ENCODE results near the gene DBI. TPM values are rescaled to one million over a fixed set of nuclear protein-coding genes. Genes with fewer than 3 reads are reported as not detected.
A peak's percentile ranks its signal among the peaks of the same experiment; 100 is the strongest.

The DBI gene
- polyA plus RNA-seq, 1 of the 3 experiments (the other 2 are of a cell fraction) = 150 TPM

DNA sequence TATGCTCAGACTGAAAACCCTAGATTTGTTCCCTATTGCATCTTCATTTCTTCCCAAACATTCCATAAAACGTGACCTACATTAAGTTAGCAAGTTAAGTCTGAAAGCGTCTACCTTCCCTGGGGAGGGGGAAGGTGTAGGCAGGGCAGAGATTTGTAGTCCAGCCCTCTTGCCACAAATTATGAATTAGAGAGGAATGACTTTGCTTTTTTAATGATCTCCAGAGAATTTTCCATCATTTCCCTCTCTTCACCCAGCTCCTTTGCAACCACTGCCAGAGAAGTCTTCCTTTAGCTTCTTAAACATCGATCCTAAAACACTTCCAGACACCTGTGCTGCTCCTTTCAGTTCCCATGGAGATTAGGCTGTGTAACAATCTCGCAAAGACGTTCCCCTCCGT lies 1.3 kb upstream of the DBI start:
- Histone ChIP-seq H3K27me3 (ENCODE audit: insufficient read depth) (no peaks in the 10 kb centered on the region), H3K36me3 (replicated peaks in 1 of 2; ENCODE audit: control insufficient read depth in 1 of 2, insufficient read depth in 2 of 2, low read length in 1 of 2) (peaks cover 13 to 22% of the 10 kb centered on the region in 2 experiments), H3K4me1 (ENCODE audit: control insufficient read depth in 1 of 2, insufficient read depth in 2 of 2, low read depth in 1 of 2, low read length in 1 of 2) (peaks cover 0 to 15% of the 10 kb centered on the region in 2 experiments; a peak in 3 of 4 replicates), H3K9me2 (no peaks in the 10 kb centered on the region), H2AFZ (ENCODE audit: low read depth) (no peak overlapping the region), H4K20me1 (ENCODE audit: insufficient read depth) (no peaks in the 10 kb centered on the region), H3K79me2 (ENCODE audit: insufficient read depth) (peaks cover 45% of the 10 kb centered on the region), H3K4me2 (peak overlapping the region; percentile 88), H3K9me3 (no peaks in the 10 kb centered on the region), H3K9ac (no peak overlapping the region), H3K4me3 (ENCODE audit: low read depth in 2 of 2, low read length in 1 of 2) (peak overlapping the region; percentile 92 to 96), H3F3A (replicated peaks; ENCODE audit: insufficient read depth) (peaks cover 6% of the 10 kb centered on the region), H3K27ac (ENCODE audit: low read depth in 2 of 2, low read length in 1 of 2) (no peak overlapping the region)
- no peak for DNase-seq
- WGBS (ENCODE audit: low lambda C conversion rate) = 80% methylated on average over 6 of the region's 6 CpGs
- CTCF ChIA-PET = interaction anchor here (1.2 to 1.9 kb wide), 2 partner anchors 11 to 111 kb away, joined by 4 read pairs; no protein-coding TSS in a partner anchor
- POLR2A ChIA-PET = no interaction called here
- TF ChIP-seq GATA2 (CRISPR knock-in tag; IDR thresholded peaks at IDR 0.05) (no peak), EP300 (IDR thresholded peaks at IDR 0.05; ENCODE audit: borderline replicate concordance in 1 of 2, low read depth in 1 of 2, low read length in 1 of 2) (no peak), CHD2 (IDR thresholded peaks at IDR 0.05; ENCODE audit: low read length, partially characterized antibody) (no peak), CTCF (IDR thresholded peaks at IDR 0.05) (no peak), USF2 (IDR thresholded peaks at IDR 0.05; ENCODE audit: borderline replicate concordance, low read depth, low read length) (no peak), ELF1 (IDR thresholded peaks at IDR 0.05) (no peak), YY1 (IDR thresholded peaks at IDR 0.05; ENCODE audit: low read depth) (no peak), EZH2phosphoT487 (IDR thresholded peaks at IDR 0.05; ENCODE audit: borderline replicate concordance, low read depth) (no peak), JUND (IDR thresholded peaks at IDR 0.05) (no peak), NFIC (IDR thresholded peaks at IDR 0.05; ENCODE audit: borderline replicate concordance) (no peak), MEF2A (IDR thresholded peaks at IDR 0.05; ENCODE audit: borderline replicate concordance, low read depth) (no peak), RAD21 (IDR thresholded peaks at IDR 0.05; ENCODE audit: low read length) (no peak), TCF12 (IDR thresholded peaks at IDR 0.05) (no peak)
- TF ChIP-seq, protein P1, sequence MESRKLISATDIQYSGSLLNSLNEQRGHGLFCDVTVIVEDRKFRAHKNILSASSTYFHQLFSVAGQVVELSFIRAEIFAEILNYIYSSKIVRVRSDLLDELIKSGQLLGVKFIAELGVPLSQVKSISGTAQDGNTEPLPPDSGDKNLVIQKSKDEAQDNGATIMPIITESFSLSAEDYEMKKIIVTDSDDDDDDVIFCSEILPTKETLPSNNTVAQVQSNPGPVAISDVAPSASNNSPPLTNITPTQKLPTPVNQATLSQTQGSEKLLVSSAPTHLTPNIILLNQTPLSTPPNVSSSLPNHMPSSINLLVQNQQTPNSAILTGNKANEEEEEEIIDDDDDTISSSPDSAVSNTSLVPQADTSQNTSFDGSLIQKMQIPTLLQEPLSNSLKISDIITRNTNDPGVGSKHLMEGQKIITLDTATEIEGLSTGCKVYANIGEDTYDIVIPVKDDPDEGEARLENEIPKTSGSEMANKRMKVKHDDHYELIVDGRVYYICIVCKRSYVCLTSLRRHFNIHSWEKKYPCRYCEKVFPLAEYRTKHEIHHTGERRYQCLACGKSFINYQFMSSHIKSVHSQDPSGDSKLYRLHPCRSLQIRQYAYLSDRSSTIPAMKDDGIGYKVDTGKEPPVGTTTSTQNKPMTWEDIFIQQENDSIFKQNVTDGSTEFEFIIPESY (IDR thresholded peaks at IDR 0.05; ENCODE audit: borderline replicate concordance, low read depth) = no peak

Measured in SK-N-SH (cell line).